ENCODE data around the gene TPP1.

Gene TPP1

DNA sequence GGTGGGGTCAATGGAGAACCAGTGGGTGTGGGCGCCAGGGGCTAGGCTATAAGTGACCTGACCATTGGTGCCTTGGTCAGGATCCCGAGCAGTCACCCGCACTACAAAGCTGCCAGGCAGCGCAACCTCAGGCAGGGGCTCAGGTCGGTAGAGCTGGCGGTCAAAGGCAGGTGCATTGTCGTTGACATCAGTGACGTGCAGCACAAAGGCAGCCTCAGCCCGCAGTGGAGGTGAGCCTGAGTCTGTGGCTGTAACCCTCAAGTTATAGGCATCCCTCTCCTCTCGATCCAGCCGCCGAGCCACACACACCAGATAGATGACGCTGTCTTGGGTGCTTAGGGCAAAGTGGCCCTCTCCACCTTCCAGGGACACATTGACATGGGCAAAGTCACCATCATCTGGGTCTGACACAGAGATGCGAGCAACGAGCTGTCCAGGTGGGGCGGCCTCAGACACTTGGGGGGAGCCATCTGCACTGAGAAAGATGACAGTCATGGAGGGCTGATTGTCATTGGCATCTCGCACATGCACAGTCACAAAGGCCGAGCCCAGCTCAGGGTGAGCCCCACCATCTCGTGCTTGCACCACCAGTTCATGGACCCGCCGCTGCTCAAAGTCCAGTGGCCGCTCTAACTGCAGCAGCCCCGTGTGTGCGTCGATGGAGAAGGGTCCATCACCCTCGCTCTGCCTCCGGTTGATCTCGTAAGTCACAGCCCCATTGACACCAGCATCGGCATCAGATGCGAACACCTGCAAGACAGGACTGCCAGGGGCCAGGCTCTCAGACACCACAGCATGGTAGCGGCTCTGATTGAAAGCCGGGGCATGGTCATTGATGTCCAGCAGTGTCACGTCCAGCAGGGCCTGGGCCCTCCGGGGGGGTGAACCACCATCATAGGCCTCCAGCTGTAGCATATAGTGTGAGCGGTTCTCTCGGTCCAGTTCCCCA, 21.1 kb upstream of the TPP1 start:
- no peaks in the 10 kb centered on the region for H3K9me3 ChIP-seq
- H3K27ac ChIP-seq = no peak overlapping the region
- H3K4me3 ChIP-seq (ENCODE audit: low read depth in 1 of 2, low read length in 1 of 2) = no peak overlapping the region
- peaks cover 10 to 11% of the 10 kb centered on the region in 2 experiments for H3K4me1 ChIP-seq (ENCODE audit: control insufficient read depth in 1 of 2, insufficient read depth in 1 of 2, low read depth in 1 of 2, low read length in 1 of 2)
- no peaks in the 10 kb centered on the region for H3K36me3 ChIP-seq
- TF ChIP-seq, protein P1, sequence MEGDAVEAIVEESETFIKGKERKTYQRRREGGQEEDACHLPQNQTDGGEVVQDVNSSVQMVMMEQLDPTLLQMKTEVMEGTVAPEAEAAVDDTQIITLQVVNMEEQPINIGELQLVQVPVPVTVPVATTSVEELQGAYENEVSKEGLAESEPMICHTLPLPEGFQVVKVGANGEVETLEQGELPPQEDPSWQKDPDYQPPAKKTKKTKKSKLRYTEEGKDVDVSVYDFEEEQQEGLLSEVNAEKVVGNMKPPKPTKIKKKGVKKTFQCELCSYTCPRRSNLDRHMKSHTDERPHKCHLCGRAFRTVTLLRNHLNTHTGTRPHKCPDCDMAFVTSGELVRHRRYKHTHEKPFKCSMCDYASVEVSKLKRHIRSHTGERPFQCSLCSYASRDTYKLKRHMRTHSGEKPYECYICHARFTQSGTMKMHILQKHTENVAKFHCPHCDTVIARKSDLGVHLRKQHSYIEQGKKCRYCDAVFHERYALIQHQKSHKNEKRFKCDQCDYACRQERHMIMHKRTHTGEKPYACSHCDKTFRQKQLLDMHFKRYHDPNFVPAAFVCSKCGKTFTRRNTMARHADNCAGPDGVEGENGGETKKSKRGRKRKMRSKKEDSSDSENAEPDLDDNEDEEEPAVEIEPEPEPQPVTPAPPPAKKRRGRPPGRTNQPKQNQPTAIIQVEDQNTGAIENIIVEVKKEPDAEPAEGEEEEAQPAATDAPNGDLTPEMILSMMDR (IDR thresholded peaks at IDR 0.05) = no peak
- H3K27me3 ChIP-seq = no peaks in the 10 kb centered on the region

DNA sequence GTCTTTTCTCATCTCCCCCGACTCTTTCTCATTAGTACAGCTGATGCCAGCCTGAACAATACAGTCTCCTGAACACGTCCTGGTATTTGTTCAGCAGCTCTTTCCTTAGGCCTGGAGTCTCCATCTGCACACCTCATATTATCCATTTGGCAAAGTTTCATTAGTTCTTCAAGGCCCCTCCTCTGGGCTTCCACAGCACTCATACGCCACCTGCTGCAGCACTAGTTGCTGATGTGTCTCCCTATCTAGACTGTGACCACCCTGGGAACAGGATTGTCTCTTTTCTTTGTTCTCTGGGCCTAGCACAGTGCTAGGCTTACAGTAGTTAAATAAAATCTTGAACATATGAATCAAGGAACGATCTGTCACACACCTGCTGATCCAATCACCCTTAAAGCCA, 19.2 kb upstream of the TPP1 start:
- Histone ChIP-seq H3K27me3 (no peaks in the 10 kb centered on the region), H3K4me1 (ENCODE audit: control insufficient read depth in 1 of 2, insufficient read depth in 1 of 2, low read depth in 1 of 2, low read length in 1 of 2) (peaks cover 17% of the 10 kb centered on the region in 2 experiments), H3K9me3 (no peaks in the 10 kb centered on the region), H3K36me3 (no peaks in the 10 kb centered on the region), H3K27ac (no peak overlapping the region), H3K4me3 (ENCODE audit: low read depth in 1 of 2, low read length in 1 of 2) (no peak overlapping the region)
- TF ChIP-seq, protein P1 (IDR thresholded peaks at IDR 0.05) = no peak

DNA sequence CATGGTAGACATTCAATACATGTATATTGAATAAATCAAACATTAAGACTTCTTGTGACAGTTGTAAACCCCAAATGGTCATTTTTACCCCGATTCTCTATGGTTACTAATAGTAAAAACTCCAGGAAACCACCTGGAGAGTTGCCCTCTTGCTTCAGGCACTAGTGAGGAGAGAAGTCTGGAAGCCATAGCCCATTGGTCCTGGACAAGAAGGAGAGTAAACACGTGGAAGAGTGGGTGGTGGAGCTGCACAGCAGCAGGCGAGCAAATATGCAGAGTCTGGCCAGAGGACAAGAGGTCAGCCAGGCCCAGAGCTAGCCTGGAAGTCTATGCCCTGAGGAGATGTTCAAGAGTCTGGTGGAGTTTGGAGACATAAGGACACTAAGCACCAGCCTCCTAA, 18.6 kb upstream of the TPP1 start:
- peaks cover 17% of the 10 kb centered on the region in 2 experiments for H3K4me1 ChIP-seq (ENCODE audit: control insufficient read depth in 1 of 2, insufficient read depth in 1 of 2, low read depth in 1 of 2, low read length in 1 of 2)
- H3K27ac ChIP-seq = no peak overlapping the region
- no peaks in the 10 kb centered on the region for H3K9me3 ChIP-seq
- no peaks in the 10 kb centered on the region for H3K27me3 ChIP-seq
- H3K36me3 ChIP-seq = no peaks in the 10 kb centered on the region
- H3K4me3 ChIP-seq (ENCODE audit: low read depth in 1 of 2, low read length in 1 of 2) = no peak overlapping the region
- TF ChIP-seq, protein P1 (IDR thresholded peaks at IDR 0.05) = no peak

DNA sequence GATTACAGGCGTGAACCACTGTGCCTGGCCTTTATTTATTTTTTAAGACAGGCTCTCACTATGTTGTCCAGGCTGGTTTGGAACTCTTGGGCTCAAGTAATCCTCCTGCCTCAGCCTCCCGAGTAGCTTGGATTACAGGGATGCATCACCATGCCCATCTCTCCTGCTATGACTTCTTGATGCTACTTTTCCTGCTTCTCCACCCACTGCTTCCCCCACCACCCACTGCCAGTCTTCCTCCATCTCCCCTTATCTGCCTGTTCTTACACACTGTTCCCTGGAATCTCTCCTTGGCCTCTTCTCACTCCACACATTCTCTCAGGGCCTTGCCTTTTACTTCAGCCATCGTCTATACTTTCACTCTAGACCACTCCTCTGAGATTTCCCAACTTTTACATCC, 17.3 kb upstream of the TPP1 start:
- peaks cover 17% of the 10 kb centered on the region in 2 experiments for H3K4me1 ChIP-seq (ENCODE audit: control insufficient read depth in 1 of 2, insufficient read depth in 1 of 2, low read depth in 1 of 2, low read length in 1 of 2)
- H3K27ac ChIP-seq = no peak overlapping the region
- TF ChIP-seq, protein P1 (IDR thresholded peaks at IDR 0.05) = no peak
- no peaks in the 10 kb centered on the region for H3K9me3 ChIP-seq
- no peak overlapping the region for H3K4me3 ChIP-seq (ENCODE audit: low read depth in 1 of 2, low read length in 1 of 2)
- no peaks in the 10 kb centered on the region for H3K27me3 ChIP-seq
- no peaks in the 10 kb centered on the region for H3K36me3 ChIP-seq

DNA sequence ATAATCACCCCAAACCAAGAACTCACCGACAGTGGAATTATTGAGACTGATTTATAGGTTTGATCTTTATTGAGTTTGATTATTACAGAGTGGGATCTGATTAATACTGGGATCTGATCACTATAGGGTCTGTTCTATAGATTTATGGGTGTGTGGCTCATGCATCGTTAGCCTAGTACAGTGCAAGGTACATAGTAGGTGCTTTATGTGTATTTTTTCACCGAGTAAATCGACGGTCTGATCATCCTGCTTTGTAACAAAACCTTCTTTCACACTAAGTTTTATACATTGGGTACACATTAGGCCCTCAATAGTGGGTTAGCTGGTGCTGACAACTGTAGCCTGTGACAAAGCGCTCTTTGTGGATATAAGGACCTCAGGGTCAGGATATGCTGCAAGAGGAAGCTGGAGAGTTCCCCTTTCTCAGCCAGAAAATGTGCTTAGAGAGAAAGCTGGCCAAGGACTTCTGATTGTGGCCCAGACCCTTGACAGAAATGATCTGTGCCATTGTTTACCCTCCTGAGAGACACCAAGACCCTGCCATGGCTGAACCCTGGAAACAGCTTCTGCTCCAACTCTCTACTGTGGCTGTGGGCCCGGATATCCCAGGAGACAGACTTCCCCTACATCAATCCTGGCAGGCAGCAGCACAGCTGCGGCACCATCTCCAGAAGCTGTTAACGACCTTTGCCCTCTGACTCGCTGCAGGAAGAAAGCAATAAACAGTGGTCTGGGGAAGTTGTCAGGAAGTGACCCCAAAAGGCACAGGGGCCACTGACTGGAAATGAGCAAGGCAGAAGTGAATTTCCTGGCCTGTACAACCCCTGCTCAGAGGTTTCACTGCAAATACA, 16.1 kb upstream of the TPP1 start:
- Histone ChIP-seq H3K4me1 (ENCODE audit: control insufficient read depth in 1 of 2, insufficient read depth in 1 of 2, low read depth in 1 of 2, low read length in 1 of 2) (peaks cover 17% of the 10 kb centered on the region in 2 experiments), H3K27ac (peak overlapping the region; percentile 84), H3K27me3 (no peaks in the 10 kb centered on the region), H3K4me3 (ENCODE audit: low read depth in 1 of 2, low read length in 1 of 2) (peak overlapping the region in 1 of 2 experiments; percentile 6), H3K9me3 (no peaks in the 10 kb centered on the region), H3K36me3 (no peaks in the 10 kb centered on the region)
- TF ChIP-seq, protein P1 (IDR thresholded peaks at IDR 0.05) = no peak

All from neutrophil (primary cell).